ENCODE measurements around the gene CENPB.

DNA sequence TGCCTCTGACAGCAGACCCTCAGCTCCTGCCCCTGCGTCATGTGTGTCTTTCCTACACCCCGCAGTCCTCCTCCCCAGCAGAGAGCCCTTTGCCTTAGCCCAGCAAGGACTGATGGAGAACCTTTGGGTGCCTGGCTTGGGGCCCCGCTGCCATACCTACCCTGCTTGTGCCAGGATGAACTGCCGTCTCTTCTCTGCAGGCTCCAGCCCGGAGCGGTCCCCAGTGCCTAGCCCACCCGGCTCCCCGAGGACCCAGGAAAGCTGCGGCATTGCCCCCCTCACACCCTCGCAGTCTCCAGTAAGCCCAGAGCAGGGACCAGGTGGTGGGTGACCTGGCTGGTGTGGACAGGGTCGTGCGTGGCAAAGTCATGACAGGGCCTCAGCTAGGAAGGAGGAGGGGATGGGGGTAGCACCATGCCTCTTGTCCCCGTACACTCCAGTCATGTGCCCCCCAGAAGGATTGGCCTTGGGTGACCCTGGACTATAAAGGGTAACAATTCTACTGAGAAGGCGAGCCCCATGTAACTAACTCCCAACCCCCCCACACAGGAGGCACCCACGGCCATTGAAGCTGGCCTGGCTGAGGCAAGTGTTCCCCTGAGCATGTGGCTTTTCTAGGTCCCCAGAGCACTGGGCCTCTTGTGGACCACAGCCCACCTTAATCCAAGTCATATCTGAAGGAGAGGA lies 45.8 kb downstream of the CENPB start:
- TF ChIP-seq EZH2phosphoT487 (IDR thresholded peaks at IDR 0.05; ENCODE audit: insufficient read depth, low read depth): no peak
- no peak for TF ChIP-seq EZH2 (IDR thresholded peaks at IDR 0.05; ENCODE audit: insufficient read depth, poor library complexity, severe bottlenecking)

All from GM23248 (cell line).